Stimulated activated naive CD4-positive, alpha-beta T cell treated with Interleukin-2 at 50 U/mL for 16 hours (primary cell): ENCODE results near the gene ALK.

Source experiments
- DNase-seq: peaks from one replicate; lab custom pipeline; 2025; lab: John Stamatoyannopoulos, UW

Gene ALK

DNA sequence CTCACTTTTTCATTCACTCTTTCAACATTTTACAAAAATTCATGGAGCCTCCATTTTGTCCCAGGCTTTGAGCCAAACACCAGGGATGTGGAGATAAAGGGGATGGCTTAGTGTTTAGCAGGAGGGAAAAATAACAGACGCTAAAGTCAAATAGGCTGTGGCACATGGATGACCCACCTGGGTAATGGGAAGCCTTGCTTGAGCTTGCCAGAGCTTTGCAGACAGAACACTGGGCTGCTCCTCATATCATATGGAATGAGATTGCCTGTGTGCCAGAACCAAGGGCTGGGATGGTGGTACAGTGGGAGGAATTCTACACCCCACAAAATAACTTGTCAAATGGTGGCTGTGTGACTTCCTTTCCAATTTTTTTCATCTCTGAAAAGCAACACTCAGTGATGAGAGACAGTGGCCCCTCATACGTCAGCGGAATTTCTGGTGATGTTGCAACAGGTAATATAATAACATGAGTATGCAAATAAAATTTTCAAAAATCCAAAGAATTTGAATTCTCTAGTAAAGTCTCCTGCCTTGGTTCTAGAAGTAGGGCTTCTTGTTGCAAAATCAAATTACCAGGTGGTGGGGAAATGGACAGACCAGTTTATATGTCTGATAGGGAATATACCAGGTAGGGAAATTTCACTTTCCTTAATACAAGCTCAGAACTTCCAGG, 553.3 kb downstream of the ALK start:
- DNase-seq, result no peak

- no peak for DNase-seq
Observed at GRCh38 chr2:29363111-29363510, 558.3 kb downstream of the ALK start.

DNA sequence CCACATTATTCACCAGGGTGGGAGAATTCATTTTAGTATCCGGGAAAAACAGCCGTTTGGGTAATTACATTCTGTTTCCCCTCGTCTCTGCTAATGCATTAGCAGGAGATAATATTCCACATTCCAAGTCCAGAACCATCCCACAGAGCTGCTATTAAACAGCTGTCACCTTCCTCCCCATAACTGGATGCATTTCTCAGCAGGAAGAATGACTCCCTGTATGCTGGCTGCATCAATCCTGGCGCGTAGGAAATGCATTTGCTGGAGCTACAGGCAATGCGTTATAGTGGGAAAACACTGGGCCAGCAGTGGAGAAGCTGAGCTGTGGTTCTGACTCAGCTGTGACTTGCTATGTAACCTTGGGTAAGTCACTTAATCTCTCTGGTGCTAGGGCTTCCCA, 560.2 kb downstream of the ALK start:
- no peak for DNase-seq

GRCh38 chr2:29360016-29360784, 561.2 kb downstream of the ALK start:
- DNase-seq, result no peak

DNA sequence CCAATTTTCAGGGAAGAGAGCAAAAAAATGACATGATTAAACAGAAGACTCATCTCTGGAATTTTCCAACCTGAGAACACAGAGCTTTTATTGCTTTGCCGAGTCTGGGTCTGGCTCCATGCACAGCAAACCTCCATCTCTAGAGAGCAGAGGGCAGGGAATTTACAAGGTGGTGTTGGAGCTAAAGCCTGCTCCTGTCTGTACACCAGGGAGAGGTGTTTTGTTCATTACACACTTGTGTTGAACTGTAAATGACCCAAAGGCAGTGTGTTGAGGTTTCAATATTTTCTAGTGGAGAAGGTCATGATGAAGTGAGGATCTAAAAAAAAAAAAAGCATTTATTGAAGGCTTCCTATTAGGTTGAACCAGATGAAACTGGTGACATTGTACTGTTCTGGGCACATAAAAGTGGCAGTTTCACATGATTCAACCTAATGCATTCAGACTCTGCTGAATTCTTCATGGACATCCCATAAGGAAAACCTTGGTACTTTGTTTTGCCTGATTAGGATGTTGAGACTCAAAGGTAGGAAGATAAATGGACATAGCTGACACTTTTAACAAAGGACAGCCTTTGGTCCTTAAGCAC, 567.9 kb downstream of the ALK start:
- DNase-seq, result no peak

DNA sequence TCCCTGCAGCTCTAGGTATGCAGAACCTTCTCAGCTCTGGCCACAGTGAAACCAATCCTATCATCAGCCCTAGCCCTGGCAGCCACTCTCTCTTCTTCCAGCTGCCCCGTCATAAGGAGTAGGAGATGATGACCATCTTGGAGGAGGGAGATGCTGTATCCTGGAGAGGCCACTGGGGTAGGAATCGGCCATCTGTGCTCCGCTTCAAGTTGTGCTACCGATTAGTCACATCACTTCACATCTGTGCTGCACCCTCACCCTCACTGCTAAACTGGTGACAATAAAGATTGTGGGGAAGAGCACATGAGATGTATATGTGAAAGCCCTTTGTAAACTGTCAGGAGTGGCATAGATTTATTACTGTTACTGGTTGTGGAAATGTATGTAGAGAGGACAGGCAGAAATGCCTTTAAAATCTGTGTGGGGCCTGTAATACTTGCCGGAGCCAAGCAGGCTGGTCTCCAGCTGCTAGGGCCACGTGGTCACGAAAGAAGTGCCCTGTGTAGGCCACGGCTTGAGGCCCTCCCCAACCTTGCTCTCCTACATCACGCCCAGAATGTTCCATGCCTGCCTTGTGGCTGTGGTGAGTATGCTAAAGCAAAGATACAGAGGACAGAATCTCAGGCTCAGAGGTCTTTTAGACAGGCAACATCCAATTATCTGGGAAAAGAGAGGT, 569.3 kb downstream of the ALK start:
- DNase-seq, result no peak

DNA sequence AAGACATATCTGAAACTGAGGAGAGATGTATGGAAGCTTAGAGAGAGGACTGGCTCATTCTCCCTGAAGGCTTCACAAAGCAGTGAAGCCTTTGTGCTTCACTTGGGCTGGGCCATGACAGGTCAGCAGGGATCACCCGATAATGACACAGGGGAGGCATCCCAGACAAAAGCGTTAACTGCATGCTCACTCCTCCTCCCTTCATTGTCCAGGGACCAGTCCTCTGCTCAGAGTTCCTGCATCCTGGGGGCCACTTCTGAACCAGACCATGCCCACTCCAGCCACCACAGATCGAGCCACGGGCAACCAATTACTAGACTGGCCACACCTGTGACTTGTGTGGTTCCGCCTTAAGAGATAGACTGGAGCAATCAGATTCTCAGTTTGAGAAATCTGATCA, 570.1 kb downstream of the ALK start:
- DNase-seq, result no peak

- DNase-seq, result no peak
Observed at GRCh38 chr2:29349316-29350030, 571.9 kb downstream of the ALK start.

- DNase-seq, result no peak
Observed at GRCh38 chr2:29347774-29348461, 573.5 kb downstream of the ALK start.

DNA sequence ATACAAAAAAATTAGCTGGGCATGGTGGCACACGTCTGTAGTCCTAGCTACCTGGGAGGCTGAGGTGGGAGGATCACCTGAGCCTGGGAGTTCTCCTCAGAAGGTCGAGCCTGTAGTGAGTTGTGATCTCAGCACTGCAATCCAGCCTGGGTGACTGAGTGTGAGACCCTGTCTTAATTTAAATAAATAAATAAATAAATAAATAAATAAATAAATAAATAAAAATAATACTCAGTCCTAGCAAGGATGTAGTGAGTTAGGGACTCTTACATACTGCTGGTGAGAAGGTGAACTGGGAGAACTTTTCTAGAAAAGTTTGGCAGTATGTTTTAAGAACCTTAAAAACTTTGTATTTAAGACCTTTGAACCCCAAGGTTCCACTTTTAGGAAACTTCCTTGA, 576.1 kb downstream of the ALK start:
- no peak for DNase-seq

GRCh38 chr2:29343830-29344229, 577.6 kb downstream of the ALK start:
- DNase-seq, result no peak

DNA sequence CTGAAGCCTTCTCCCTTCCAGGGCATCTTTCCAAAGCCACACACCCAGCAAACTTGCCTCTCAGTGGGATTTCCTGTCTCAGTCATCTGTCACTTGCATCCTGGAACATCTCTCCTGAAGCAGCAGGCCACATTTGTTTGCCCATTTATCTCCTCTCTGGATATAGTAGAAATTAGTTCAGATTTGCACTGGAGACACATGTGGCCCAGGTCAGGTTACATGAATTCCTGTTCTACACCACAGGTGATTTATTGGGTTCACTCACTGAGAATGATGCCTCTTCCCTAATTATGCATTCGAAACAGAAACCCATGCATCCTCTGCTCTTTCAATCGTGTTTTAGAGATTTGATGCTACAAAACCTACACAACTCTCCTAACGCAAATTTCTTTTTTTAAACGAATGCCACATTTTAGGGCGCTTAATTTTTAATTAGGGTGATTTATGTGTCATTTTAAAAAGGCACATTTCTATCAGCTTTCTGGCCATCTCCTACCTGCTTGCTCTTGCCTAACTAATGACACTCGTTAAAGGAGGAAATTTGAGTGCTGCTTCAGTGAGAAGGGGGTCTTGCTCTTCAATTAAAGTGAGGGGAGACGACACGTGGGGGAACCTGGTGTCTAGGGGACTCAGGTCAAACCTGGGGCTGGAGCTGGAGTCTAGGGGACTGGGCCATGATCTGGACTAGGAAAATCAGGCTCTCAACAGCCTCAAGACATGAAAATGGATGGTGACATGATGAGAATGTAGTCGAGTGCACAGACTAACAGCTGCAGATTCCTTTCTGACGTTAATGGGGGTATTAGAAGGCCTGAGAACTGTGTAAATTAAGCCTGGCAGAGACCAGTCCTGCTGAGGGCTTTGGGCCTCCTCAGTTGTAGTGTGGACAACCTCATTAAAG, 584.8 kb downstream of the ALK start:
- DNase-seq, result no peak

GRCh38 chr2:29335396-29335795, 586.0 kb downstream of the ALK start:
- no peak for DNase-seq

- no peak for DNase-seq
Observed at GRCh38 chr2:29334706-29335105, 586.7 kb downstream of the ALK start.

- DNase-seq, result no peak
Observed at GRCh38 chr2:29332540-29332939, 588.8 kb downstream of the ALK start.

- DNase-seq, result no peak
Observed at GRCh38 chr2:29329899-29330298, 591.5 kb downstream of the ALK start.

- DNase-seq, result no peak
Observed at GRCh38 chr2:29326926-29327325, 594.5 kb downstream of the ALK start.

DNA sequence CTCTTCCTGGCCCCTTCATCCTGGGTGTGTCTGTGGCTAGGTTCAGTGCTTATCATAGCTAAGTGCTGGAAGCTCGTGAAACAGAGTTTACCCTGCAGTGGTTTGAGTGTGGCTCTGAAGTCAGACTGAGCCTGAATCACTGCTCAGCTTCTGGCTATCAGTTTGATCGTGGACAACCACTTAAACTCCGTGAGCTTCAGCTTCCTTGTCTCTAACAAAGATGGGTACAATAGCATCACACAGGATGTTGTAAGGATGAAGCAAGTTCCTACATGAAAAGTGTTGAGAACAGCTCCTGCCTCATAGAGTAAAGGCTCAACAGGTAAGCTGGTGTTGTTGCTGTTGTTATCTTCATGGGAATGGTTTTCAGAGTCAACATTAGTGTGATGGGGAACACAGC, 595.8 kb downstream of the ALK start:
- DNase-seq, result no peak

DNA sequence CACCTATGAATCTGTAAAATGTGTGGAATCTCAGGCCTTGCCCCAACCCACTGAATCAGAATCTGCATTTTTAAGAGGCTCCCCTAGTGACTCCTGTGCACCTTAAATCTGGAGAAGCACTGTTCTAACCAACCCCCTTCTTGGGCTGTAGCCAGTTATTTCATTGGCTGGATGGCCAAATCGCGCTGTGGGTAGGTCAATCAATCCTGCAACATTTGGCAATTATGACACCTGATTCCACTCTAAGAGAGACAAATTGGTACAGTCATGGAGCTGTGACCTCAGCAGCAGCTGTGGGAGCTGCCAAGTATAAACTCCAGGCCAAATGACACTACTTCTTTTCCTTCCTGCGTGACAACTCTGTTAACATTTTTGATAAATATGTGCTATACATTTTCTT, 597.4 kb downstream of the ALK start:
- no peak for DNase-seq

- no peak for DNase-seq
Observed at GRCh38 chr2:29323301-29323700, 598.1 kb downstream of the ALK start.

DNA sequence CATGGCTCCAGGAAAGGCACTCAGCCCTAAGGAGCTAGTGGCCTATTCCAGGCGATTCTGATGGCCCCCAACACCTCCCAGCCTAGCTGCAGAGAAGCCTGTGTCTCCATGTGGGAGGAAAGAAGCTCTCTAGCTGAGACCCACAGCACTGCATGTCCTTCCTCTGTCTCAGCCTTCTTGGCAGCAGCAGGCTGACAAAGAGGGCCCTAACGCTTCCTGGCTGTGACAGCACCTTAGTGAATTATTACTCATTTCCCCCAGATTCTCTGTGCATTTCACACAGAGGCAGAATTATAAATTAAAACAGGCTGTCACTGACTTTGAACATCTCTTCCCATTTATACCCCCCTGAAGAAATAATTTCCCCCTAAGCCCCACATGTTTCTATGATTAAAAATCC, 599.4 kb downstream of the ALK start:
- DNase-seq, result no peak
